OCI-M1 (cell line): ENCODE results near the gene ADAMTS19.

Source experiments
- DNase-seq: peaks from one replicate; lab custom pipeline; 2025; lab: John Stamatoyannopoulos, UW

ADAMTS19 gene

GRCh38 chr5:129770024-129770820 is 310.1 kb downstream of the ADAMTS19 start:
- no peak for DNase-seq

GRCh38 chr5:129771058-129771838 is 311.1 kb downstream of the ADAMTS19 start:
- peak; percentile 79 for DNase-seq

- DNase-seq, result no peak
Measured at GRCh38 chr5:129773376-129773775, 313.3 kb downstream of the ADAMTS19 start.

GRCh38 chr5:129781594-129781993 is 321.5 kb downstream of the ADAMTS19 start:
- DNase-seq, result no peak
